HG03520 (cell line): ENCODE measurements around the gene RIPK3.
A peak's percentile ranks its signal among the peaks of the same experiment; 100 is the strongest.
"Not testable (repeated sequence)": the region's sequence is repeated elsewhere in the genome, so short reads cannot be mapped to it uniquely, and the experiment has no call there.

Experiments used
- ATAC-seq: cut with Tn5 transposase; IDR thresholded peaks from one replicate; pipeline ENCODE4 v1.9.1; 2021; ENCODE audit warnings: mild to moderate bottlenecking, moderate library complexity; ENCODE audit not compliant: unreplicated experiment

RIPK3 gene

DNA sequence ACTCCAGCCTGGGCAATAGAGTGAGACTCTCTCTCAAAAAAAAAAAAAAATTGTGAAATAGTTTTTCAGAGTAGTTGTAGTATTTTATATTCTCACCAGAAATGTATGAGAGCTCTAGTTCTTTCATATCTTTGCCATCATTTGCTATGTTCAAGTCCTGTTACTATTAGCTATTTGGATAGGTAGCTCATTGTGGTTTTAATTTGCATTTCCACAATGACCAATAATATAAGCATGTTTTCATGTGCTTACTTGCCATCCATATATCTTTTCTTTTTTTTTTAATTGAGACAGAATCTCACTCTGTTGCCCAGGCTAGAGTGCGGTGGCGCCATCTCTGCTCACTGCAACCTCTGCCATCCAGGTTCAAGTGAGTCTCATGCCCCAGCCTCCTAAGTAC is 8.4 kb upstream of the RIPK3 start:
- ATAC-seq = no peak

DNA sequence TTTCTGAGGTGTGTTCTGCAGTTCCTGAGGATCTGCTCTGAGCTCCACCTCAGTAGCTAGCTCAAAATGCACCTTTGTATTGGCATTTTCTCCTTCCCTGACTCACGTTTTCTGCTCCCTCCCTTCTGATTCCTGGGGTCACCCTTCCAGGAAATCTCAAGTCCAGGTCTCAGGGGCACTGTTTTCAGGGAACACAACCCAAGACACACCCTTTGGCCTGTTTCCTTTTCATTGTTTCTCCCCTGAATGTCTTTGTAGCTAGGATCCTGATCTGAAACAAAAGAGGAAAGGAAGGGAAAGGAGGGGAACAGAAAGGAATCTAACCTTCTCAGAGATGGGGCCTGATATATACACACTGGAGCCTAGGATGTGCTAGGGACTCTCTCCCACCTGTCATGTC is 7.3 kb upstream of the RIPK3 start:
- ATAC-seq = no peak

- ATAC-seq = no peak
These were observed 4.2 kb upstream of the RIPK3 start for GRCh38 chr14:24343795-24344660.

GRCh38 chr14:24342889-24343288 is 3.1 kb upstream of the RIPK3 start:
- no peak for ATAC-seq

GRCh38 chr14:24340606-24341005 is 815 bp upstream of the RIPK3 start:
- no peak for ATAC-seq

DNA sequence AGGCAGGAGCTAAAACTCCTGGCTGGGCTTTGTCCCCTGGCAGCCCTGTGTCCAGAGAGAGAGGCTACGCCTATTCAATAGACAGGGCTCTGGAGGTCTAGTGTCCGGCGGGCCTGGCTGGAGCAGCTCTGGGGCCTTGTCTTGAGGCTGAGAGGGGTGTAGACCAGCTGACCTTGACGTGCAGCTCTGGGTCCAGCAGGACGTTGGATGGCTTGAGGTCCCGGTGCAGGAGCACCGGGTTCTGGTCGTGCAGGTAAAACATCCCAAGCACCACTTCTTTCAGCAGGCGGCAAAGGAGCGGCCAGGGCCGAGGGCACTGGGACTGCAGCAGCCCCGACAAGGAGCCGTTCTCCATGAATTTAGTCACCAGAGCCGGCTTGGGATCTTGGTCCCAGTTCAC is 948 bp downstream of the RIPK3 start:
- no peak for ATAC-seq

DNA sequence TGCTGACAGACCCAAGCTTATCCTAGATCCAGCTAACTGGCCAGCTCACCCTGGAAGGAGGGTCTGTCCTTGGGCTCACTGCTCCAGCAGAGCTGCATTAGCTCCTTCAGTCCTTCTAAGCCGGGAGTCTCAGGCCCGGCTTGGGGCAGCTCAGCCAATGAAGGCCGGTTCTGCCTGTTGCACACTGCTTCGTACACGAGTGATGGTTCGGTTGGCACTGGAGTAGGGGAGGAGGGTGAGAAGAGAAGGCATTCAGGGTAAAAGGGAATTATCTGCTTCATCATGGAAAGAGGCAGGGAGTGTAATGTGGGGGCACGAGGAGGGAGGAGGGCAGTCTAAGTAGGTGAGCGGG is 2.0 kb downstream of the RIPK3 start:
- no peak for ATAC-seq

DNA sequence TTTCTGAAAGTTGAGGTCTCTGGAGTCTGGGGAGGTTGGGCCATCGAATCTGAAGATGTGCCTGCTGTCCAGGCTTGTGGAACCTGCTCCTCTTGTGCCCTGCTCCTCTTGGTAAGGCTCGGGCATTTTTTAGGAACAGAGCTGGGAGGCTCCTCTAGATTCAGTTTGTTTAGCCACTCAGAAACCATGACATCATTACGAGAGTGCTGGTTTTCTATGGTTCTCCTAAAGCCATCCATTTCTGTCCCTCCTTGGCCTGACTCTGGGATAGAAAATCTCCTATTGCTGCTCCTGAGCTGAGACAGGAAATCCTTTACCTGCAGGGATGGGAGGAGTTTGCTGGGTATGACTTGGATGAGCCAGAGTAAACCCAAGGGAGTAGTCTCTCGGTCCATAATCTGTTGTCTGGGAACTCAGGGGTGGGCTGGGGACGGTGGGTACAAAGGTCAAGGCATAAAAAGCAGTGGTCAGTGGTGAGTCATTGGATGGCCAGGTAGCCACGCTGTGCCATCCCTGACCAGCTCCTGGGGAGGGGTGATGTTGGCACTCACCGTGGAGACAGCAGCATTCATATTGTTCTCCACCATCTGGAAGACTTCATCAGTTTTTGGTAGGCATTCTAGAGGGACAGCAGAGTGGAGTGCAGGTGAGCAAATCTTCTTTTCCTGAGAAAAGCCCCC is 2.5 kb downstream of the RIPK3 start:
- ATAC-seq = no peak

- no peak for ATAC-seq
These were observed 4.2 kb downstream of the RIPK3 start for GRCh38 chr14:24335461-24336171.

DNA sequence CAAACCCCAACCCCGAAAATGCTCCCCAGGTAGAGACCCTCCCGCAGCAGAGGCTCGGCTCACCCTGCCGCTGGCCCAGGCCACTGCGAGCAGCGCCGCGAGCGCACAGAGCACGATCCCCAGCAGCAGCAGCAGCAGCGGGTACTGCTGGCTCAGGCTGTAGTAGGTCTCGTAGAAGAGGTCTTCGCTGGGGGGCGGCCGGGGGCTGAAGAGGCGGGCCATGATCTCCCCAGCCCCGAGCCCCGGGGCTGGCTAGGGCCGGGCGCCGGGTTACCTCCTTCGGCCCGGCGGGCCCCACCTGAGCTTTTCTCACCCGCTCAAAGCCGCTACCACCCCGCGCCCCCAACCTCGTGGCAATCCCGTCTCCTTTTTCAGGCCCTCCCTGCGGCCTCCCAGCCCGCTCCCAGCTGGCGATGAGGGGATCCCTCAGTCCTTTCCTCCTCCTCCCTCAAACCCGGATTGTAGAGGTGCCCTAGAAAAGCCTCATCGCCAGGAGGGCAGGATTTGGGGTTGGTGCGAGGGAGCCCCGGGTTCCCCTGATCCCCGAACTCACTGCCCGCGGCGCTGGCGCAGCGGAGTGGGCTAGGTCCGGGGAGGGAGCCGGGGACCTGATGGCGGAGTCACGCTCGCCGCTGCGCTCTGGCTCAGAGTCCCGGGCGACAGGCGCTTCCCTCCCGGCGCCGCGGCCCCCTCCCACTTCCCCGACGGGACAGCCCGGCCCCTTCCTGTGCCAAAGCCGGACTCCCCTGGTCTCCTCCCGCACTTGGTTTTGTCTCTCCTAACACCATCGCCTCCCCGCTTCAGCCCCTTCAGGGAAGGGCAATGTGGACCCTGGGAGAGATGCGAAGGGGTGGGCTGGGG is 5.1 kb downstream of the RIPK3 start, which contains the start of gene ADCY4:
Gene ADCY4 (minus strand): TSS at position 641 of the 861 bp plus-strand sequence. CDS start 419 bp downstream, at position 222.
- no peak for ATAC-seq

DNA sequence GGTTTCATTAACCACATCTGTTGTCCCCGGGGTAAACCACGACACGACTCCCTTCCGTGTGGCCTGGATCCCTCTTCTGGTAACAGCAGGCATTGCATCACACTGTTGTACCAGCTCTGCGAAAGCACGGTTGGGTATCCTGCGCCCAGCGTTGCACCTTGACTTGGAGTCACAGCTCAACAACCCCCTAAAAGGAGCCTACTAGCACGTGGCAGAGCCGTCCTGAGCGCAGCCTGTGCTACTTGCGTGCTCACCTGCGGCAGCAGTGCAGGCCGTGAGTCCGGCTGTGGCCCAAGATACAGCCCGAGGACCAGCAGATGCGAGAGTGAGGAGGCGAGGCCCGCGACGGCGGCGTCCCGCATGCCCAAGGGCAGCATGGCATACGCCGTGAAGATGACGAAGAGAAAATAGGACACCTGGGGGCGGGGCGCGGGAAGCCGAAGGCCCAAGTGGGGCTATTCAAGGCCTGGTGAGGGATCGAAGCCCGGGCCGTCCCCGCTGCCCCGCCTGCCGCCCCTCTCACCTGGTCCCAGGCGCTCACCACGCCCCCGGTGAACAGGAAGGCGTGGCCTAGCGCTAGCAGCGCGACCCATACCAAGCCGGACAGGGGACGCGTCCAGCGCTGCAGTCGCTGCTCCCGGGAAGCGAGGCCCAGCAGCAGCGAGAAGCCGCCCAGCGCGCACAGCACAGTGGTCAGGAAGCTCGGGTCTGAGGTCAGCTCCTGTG is 7.4 kb downstream of the RIPK3 start:
- ATAC-seq = peak; percentile 68

- no peak for ATAC-seq
These were observed 8.0 kb downstream of the RIPK3 start for GRCh38 chr14:24331731-24332267.

- no peak for ATAC-seq
These were observed 8.7 kb downstream of the RIPK3 start for GRCh38 chr14:24330973-24331674.

DNA sequence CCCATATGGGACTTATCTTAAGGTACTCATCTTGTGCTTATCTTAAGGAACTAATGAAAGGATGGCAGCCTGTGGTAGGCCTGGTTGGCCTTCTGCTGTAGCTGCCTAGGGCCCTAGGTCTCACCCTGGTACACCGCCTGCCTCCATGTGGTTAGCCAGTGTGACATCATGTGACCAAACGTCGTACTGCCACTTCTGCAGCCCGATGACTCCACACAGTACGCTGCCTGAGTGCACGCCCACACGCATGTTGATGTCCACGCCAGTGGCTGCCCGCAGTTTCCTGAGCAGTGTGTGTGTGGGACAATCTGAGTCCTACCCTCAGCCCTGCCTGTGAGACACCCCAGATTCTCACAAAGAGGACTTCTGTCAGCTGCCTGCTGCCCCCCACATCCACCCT is 10.1 kb downstream of the RIPK3 start:
- ATAC-seq = no peak

- ATAC-seq = no peak
These were observed 10.6 kb downstream of the RIPK3 start for GRCh38 chr14:24329073-24329663.

DNA sequence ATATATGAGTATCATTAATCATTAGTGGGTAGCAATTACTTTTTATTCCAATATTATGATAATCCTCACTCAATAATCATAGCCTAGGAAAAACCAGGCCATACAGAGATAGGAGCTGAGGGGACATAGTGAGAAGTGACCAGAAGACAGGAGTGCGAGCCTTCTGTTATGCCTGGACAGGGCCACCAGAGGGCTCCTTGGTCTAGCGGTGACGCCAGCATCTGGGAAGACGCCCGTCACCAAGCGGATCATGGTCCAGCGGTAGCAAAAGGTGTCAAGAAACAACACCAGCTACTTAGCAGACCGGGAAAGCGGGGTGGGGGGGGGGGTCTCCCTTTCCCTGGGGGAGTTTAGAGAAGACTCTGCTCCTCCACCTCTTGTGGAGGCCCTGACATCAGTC is 11.9 kb downstream of the RIPK3 start:
- ATAC-seq = not testable (repeated sequence)

- no peak for ATAC-seq
These were observed 12.5 kb downstream of the RIPK3 start for GRCh38 chr14:24327303-24327702.

DNA sequence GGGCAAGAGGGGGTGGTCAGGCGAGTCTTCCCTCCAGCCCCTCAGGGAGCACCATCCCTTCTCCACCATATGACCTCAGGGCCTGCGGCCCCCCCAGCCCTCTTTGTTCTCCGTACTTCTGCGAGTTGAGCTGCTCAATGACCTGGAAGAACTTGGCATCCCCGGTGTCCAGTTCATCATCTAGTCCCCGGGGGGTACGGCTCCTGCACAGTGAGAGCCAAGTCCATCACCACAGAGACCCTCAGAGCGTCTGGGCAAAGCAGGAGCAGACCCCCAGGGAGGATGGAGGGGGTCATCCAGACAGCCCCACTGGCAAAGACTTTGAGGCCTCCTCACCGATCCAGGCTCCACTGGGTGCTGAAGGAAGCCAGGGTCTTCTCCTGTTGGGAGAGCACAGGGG is 13.8 kb downstream of the RIPK3 start:
- ATAC-seq = no peak

DNA sequence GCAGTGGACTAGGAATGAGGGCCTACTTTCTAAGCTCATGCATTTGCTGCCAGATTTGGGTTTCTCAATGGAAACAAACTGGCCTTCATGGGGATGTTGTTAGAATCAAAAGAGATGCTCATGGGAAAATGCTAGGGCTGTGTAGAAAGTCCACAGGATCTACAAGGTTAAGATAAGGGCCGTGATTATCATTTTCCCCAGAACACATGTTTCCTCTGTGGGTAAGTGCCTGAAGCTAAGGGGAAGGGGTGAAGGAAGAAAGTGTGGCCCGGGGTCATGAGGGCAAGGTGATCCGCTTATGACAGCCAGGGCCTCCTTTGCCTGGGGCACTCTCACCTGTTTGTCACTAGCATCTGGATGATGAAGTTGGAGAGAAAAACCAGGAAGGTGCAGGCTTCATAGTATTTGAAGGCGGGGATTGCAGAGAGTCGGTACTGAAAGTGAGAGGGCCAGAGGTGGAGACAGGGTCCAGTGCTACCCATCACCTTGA is 14.7 kb downstream of the RIPK3 start:
- ATAC-seq = no peak
